GM13977 (cell line): ENCODE results near the gene TMED3.

Experiments used
- DNase-seq: peaks from one replicate; pipeline ENCODE4 v3.0.0; 2012; ENCODE audit warnings: low spot score
- in situ Hi-C: fragments of 300-500 bp; cut with MboI; formaldehyde crosslinking; loops from one replicate; pipeline ENCODE4 v1.12.0; 2022; ENCODE audit warnings: low sequenced_read_pairs, low pct_unique_long_range_greater_than_20kb, mixed read lengths, inconsistent platforms; ENCODE audit not compliant: unreplicated experiment
- TF ChIP-seq, protein P1 (sequence below): IDR thresholded peaks from 2 replicates; pipeline ENCODE4 v1.5.1; 2012; ENCODE audit warnings: mild to moderate bottlenecking, control low read depth; ENCODE audit not compliant: insufficient read depth; ENCODE audit errors: extremely low read depth, missing control alignments

The TMED3 gene

DNA sequence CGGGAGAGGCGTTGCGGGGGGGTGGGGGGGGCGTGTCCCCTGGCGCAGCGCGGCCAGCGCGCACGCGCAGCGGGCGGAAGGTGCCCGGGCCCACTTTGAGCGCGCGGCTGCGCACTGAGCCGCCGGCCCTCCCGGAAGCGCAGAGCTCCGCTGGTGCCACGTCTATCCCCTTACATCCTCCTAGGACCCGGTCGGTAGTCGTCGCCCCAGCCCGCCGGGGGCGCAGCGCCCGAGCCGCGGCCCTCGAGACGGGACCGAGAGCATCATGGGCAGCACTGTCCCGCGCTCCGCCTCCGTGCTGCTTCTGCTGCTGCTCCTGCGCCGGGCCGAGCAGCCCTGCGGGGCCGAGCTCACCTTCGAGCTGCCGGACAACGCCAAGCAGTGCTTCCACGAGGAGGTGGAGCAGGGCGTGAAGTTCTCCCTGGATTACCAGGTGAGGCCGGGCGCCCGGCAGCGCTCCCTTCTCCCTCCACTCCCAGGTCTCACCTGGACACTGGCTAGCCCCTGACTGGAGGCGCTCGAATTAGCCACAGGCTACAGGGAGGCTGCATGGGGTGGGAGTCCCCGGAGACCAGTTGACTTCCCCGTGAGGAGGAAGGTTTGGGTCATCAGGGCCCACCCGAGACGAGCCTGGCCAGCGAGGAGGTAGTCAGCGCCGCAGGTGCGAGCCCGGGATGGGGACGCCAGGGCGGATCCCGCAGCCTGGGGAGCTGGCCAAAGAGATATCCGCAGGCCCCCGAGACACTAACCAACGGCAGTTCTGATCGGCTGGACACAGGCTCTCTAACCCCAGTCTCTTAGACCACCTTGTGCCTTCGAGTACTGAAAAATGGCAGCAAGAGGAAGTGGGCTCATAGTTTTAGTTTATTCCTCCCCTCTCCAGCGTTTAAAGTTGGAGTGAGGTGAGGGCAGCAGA is at the start of gene TMED3:
Gene TMED3 (plus strand): TSS at position 128 of the 916 bp plus-strand sequence. CDS start 138 bp downstream, at position 266.
- TF ChIP-seq, protein P1, sequence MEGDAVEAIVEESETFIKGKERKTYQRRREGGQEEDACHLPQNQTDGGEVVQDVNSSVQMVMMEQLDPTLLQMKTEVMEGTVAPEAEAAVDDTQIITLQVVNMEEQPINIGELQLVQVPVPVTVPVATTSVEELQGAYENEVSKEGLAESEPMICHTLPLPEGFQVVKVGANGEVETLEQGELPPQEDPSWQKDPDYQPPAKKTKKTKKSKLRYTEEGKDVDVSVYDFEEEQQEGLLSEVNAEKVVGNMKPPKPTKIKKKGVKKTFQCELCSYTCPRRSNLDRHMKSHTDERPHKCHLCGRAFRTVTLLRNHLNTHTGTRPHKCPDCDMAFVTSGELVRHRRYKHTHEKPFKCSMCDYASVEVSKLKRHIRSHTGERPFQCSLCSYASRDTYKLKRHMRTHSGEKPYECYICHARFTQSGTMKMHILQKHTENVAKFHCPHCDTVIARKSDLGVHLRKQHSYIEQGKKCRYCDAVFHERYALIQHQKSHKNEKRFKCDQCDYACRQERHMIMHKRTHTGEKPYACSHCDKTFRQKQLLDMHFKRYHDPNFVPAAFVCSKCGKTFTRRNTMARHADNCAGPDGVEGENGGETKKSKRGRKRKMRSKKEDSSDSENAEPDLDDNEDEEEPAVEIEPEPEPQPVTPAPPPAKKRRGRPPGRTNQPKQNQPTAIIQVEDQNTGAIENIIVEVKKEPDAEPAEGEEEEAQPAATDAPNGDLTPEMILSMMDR = peak; percentile 28
- in situ Hi-C loops = no loop called here
- peak; percentile 98 for DNase-seq

DNA sequence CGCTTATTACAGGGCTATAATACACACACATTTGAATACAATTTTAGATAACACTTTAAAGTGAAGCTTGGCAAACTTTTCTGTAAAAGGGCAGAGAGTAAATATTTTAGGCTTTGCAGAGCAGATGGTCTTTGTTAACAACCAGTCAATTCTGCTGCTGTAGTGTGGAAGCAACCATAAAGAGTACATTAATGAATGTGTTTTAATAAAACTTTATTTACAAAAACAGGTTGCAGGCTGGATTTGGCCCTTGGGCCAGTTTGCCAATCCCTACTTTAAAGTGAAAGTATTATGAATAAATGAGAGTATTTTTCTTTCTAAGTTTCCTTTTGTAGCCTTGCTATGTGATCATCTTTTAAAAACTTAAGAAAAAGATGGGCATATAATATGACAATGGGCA is 49.1 kb upstream of the TMED3 start:
- in situ Hi-C loops = no loop called here
- TF ChIP-seq, protein P1 = no peak
- DNase-seq = no peak

DNA sequence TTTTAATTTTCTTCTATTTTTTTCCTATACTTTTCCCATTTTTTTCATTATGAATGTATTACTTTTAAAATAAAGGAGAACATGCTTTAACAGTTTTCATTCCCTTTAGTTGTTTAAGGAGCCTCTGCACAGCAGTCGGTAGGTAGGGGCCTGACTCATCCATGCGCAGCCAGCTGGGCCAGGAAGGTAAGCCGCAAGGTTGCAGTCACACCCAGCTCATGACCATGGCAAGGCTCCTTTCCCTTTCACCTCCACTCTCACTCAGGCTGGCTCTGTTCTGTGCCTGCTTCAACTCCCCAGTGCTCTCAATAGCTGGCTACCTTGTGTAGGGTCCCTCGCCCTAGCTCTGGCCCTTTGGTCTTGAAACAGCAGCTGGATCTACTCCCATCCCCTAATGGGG is 45.7 kb upstream of the TMED3 start:
- TF ChIP-seq, protein P1 = no peak
- no peak for DNase-seq
- in situ Hi-C loops = no loop called here

DNA sequence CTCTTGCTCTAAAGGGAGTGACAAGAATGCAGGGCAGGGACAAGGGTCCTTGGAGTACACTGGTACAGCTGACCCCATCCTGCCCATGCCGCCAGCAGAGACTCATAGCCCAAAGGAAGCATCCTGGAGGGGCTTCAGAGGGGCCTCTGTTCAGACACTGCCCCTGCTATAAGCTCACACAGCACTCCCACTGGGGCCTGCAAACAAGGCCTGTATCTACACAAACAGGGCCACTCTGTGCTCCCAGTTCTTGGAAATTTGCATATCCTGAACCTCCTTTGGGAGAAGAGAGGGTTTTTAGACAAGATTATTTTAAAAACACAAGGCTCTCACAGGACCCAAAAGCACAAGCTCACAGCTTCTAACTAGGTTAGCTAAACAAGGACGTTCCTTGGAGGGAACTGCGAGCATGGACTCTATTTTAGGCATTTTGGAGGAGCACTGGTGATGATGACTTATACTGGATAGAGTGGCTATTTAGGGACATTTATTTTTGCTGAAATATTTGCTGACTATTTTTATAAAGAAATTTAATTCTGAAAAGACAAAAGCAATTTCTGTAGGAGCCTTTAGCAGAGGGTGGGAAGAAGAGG is 44.8 kb upstream of the TMED3 start:
- in situ Hi-C loops = no loop called here
- no peak for DNase-seq
- TF ChIP-seq, protein P1 = no peak

DNA sequence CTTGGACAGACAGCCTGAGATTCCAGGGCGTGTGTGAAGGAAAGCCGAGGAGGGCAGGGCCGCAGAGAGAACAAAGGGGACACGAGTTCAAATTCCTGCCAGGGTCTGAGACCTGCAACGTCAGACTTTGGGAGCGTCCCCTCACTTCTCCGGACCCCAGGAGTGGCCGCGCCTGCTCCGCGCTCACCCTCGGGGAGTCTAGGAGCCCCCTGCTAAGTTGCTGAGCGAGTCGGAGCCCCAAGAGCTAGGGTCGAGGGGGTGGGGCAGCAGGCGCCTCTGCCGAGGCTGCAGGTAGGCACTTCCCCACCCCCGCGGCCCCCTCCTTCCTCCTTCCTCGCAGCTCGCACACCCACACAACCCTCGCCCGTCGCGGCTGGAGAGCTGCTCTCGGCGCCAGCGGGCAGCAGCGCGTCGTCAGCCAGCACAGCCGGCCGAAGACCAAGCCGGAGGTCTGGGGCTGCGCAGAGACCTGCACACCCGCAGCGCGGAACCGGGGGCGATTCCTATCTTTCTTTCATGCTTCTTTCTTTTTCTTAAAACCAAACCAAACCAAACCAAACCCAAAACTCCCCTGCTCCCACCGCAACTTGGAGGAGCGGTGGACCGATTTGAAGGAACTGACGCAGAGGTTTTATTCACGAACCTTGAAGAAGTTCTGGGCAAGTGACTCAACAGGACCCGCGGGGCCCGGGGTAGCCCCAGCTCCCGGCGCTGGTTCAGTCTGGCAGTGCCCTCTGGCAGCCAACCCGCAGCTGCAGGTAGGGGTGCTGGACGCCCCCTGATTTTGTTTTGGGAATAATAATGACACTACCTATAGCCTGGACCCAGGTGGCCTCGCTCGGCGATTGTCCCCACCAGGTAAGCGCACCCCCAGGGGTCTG is 28.3 kb upstream of the TMED3 start, which contains the start of gene ANKRD34C:
Gene ANKRD34C (plus strand): TSS at position 352 of the 881 bp plus-strand sequence. CDS start 10,563 bp downstream, outside the sequence.
- in situ Hi-C loops = no loop called here
- TF ChIP-seq, protein P1 = no peak
- DNase-seq = no peak
